Activated naive CD4-positive, alpha-beta T cell treated with anti-CD3 and anti-CD28 coated beads, Interleukin-2, amount 50 U/mL, for 16 hours (primary cell): Measurements from ENCODE around the gene CHST3.

Experiments used
- DNase-seq: peaks from one replicate; pipeline ENCODE4 v3.0.0-alpha.2; 2020

CHST3 gene

DNA sequence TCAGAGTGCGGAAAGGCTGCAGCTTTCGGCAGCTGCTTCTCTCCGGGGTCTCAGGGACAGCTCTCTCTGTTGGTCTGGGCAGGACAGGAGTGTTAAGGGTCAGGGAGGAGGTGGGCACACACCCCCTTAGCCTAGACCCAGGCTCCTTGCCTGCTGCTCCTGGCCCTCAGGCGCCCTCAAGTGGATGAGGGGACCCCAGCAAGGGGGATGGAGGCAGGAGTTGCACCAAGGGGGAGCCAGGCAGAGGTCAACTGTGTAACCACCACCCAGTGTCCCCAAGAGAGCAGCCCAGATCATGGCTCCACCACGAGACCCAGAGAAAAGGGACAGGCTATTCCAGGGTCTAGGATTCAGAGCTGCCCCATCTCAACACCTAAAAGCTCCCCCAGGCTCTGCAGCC is 97.3 kb downstream of the CHST3 start:
- no peak for DNase-seq

DNA sequence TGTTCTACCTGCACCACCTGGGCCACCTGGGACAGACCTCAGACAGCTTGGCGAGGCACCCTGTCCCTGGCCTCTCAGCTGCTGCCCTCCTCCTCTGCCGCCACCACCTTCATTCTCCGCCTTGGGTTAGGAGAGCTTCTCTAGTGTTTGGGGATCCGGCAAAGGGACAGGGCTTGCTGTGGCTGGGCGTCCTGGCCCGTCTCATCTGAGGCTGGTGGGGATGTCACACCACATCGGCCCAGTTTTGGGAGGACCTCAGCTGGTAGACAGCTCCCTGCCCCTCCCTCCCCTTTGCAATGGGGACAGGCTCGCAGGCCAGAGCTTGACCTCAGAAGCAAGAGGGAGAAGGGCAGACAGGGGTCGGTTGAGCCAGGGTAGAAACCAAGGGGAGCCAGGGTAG is 97.7 kb downstream of the CHST3 start:
- DNase-seq, result no peak

DNA sequence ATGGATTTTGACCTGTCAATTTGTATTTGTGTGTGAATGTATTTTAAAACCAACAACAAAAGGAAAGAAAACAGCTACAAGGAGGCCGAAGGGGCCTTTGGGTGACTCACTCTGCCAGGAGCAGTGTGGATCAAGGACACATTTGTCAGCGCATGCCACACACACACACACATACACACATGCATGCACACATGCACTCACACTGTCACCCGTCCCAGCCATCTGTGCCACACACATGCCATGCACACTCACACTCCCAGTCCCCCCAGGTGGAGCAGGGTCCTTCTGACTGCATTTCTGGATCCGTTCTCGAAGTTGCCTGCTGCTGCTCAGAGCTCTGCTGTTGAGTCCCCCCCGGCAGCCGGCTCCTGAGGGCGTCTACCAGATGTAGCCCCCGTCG is 98.2 kb downstream of the CHST3 start:
- no peak for DNase-seq
